Stimulated activated CD8-positive, alpha-beta memory T cell treated with anti-CD3 and anti-CD28 coated beads, Interleukin-7, amount 100 ng/mL, for 24 hours (primary cell): ENCODE results near the gene TP53TG3F.
"Not testable (repeated sequence)": the region's sequence is repeated elsewhere in the genome, so short reads cannot be mapped to it uniquely, and the experiment has no call there.

ENCODE experiments used
- DNase-seq: peaks from one replicate; pipeline ENCODE4 v3.0.0-alpha.2; 2020; ENCODE audit warnings: low read depth

The TP53TG3F gene

GRCh38 chr16:33459312-33459711 lies at the start of gene TP53TG3F:
Gene TP53TG3F (plus strand): TSS chr16:33459612. CDS start chr16:33459680, 68 bp downstream.
- not testable (repeated sequence) for DNase-seq

- DNase-seq: not testable (repeated sequence)
These were observed 32.2 kb downstream of the TP53TG3F start for GRCh38 chr16:33491611-33492010.

- DNase-seq: not testable (repeated sequence)
These were observed 47.8 kb downstream of the TP53TG3F start for GRCh38 chr16:33507231-33507630.

- not testable (repeated sequence) for DNase-seq
These were observed 49.7 kb downstream of the TP53TG3F start for GRCh38 chr16:33509070-33509469.

GRCh38 chr16:33509906-33510305 lies 50.5 kb downstream of the TP53TG3F start:
- DNase-seq: not testable (repeated sequence)
